ENCODE results near the gene RAB3A. TPM values are rescaled to one million over a fixed set of nuclear protein-coding genes. Genes with fewer than 3 reads are reported as not detected.

Gene RAB3A
- total RNA-seq, 1 experiment from 2014 or later = 6.7 TPM

DNA sequence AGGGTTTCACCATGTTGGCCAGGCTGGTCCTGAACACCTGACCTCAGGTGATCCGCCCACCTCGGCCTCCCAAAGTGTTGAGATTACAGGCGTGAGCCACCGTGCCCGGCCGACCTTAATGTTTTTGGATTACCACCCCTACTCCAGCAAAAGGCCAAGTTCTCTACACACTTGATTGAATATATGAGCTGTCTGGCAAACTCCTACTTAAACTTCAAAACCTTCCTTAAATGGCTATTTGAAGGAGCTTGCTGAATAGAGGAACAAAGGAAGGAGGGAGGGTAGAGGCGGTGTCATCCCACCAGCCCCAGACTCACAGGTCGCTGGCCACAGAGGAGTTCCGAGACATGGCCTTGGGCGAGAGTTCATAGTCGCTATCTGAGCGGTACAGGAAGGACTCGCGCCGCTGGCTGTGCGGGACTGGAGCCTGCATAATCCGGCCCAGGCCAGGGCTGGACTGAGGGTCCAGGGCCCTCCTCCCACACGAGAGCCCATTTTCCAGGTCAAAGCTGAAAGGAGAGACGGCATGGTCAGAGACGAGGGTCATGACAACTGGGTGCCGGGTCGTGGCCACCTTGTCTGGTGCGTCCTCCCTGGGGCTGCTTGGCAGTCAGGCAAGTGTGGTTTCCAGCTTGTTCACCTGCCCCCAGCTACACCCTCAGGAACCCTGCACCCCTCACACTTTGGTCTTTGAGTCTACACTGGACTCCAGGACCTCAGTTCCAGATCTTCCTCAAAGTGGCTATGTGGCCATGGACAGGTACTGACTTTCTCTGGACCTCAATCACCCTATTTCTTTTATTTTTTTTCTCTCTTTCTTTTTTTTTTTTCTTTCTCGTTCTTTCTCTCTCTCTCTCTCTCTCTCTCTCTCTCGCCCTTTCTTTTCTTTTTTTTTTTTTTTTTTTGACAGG lies 18.2 kb upstream of the RAB3A start:
- H3F3A ChIP-seq (ENCODE audit: low read length, unreplicated experiment) = no peaks in the 10 kb centered on the region
- ChIA-PET CTCF (interaction anchor here (0.6 kb wide), 1 partner anchor 14 kb away, joined by 5 read pairs; no protein-coding TSS in a partner anchor), POLR2A (ENCODE audit: unreplicated experiment) (interaction anchor here (0.7 kb wide), 1 partner anchor 192 kb away, joined by 9 read pairs; no protein-coding TSS in a partner anchor)
- peaks cover 8% of the 10 kb centered on the region; the same call in 1 of the 2 replicates for H3K4me1 ChIP-seq (ENCODE audit: insufficient read depth, low read length)
- intact Hi-C loops (cut with micrococcal nuclease) = no loop called here
- no peak overlapping the region for H3K4me2 ChIP-seq (ENCODE audit: low read length)
- no peak overlapping the region for H3K9ac ChIP-seq (ENCODE audit: low read length)
- BruUV-seq (replicated peaks) = no TSS peak
- no peaks in the 10 kb centered on the region for H3K9me2 ChIP-seq (replicated peaks; ENCODE audit: low read length)
- H3K79me2 ChIP-seq (ENCODE audit: low read length) = no peaks in the 10 kb centered on the region
- no peaks in the 10 kb centered on the region for H3K9me3 ChIP-seq (ENCODE audit: low read length)
- no peak overlapping the region for H3K27ac ChIP-seq (ENCODE audit: low read length)
- TF ChIP-seq EZH2phosphoT487 (IDR thresholded peaks at IDR 0.05; ENCODE audit: borderline replicate concordance, low read length) = no peak
- H4K20me1 ChIP-seq (ENCODE audit: low read length) = no peaks in the 10 kb centered on the region
- DNase-seq (no peak), ATAC-seq (no peak)
- H3K4me3 ChIP-seq (ENCODE audit: low read length) = no peak overlapping the region
- H2AFZ ChIP-seq (ENCODE audit: low read length) = no peak overlapping the region
- H3K27me3 ChIP-seq (ENCODE audit: low read length) = peaks cover 9% of the 10 kb centered on the region
- H3K36me3 ChIP-seq (ENCODE audit: low read depth, low read length) = no peaks in the 10 kb centered on the region

- H3K36me3 ChIP-seq (ENCODE audit: low read depth, low read length) = no peaks in the 10 kb centered on the region
- no peaks in the 10 kb centered on the region for H3K9me3 ChIP-seq (ENCODE audit: low read length)
- H2AFZ ChIP-seq (ENCODE audit: low read length) = no peak overlapping the region
- no TSS peak for BruUV-seq (replicated peaks)
- H3F3A ChIP-seq (ENCODE audit: low read length, unreplicated experiment) = no peaks in the 10 kb centered on the region
- ATAC-seq (no peak), DNase-seq (no peak)
- H3K4me3 ChIP-seq (ENCODE audit: low read length) = no peak overlapping the region
- H3K9ac ChIP-seq (ENCODE audit: low read length) = no peak overlapping the region
- H4K20me1 ChIP-seq (ENCODE audit: low read length) = no peaks in the 10 kb centered on the region
- H3K79me2 ChIP-seq (ENCODE audit: low read length) = no peaks in the 10 kb centered on the region
- POLR2A ChIA-PET (ENCODE audit: unreplicated experiment) = no interaction called here
- no peaks in the 10 kb centered on the region for H3K9me2 ChIP-seq (replicated peaks; ENCODE audit: low read length)
- no peak overlapping the region for H3K4me2 ChIP-seq (ENCODE audit: low read length)
- H3K4me1 ChIP-seq (ENCODE audit: insufficient read depth, low read length) = peaks cover 8% of the 10 kb centered on the region; the same call in 1 of the 2 replicates
- CTCF ChIA-PET = no interaction called here
- peaks cover 9% of the 10 kb centered on the region for H3K27me3 ChIP-seq (ENCODE audit: low read length)
- H3K27ac ChIP-seq (ENCODE audit: low read length) = no peak overlapping the region
- intact Hi-C loops (cut with micrococcal nuclease) = no loop called here
- TF ChIP-seq CTCF (conservative IDR thresholded peaks at IDR 0.05; ENCODE audit: low read depth, low read length) (no peak), EZH2phosphoT487 (IDR thresholded peaks at IDR 0.05; ENCODE audit: borderline replicate concordance, low read length) (no peak), EZH2 (IDR thresholded peaks at IDR 0.05; ENCODE audit: low read length, unreplicated experiment) (no peak)
Measured at GRCh38 chr19:18220632-18221275, 16.9 kb upstream of the RAB3A start.

DNA sequence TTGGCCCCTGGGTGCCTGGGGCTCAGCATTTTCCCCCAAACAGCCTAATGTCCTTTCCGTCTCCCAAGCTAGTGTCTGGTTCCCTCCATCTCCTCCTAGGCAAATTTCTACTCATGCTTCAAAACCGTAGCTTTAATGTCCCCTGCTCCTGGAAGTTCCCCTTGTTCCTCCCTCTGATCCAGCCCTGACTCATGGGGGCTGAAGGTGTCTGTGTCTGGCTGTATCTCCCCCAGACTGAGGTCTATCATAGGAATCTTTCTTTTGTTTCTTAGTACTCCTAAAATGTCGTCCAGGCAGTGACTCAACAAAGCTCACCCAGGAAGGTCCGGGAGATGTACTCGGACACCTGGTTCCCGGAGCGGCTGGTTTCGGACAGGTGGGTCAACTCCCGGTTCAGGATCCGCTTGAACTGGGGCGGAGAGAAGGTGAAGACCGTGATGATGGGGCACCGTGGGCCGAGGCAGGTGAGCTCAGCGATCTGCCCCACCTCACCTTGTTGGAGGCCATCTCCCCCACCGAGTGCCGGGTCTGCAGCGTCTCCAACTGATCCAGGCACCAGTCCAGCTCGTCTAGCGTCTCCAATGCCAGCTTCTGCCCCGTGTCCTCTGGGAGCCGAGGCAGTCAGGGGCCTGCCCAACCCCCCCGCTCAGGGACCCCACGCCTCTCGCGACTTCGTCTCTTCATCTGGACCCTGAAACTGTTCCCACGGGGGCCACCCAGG lies 16.2 kb upstream of the RAB3A start:
- BruUV-seq (replicated peaks) = no TSS peak
- H3K4me1 ChIP-seq (ENCODE audit: insufficient read depth, low read length) = peaks cover 7% of the 10 kb centered on the region
- TF ChIP-seq EZH2 (IDR thresholded peaks at IDR 0.05; ENCODE audit: low read length, unreplicated experiment) (no peak), EZH2phosphoT487 (IDR thresholded peaks at IDR 0.05; ENCODE audit: borderline replicate concordance, low read length) (no peak), CTCF (conservative IDR thresholded peaks at IDR 0.05; ENCODE audit: low read depth, low read length) (no peak)
- ChIA-PET CTCF (interaction anchor here (0.6 kb wide), 1 partner anchor 13 kb away, joined by 3 read pairs; no protein-coding TSS in a partner anchor), POLR2A (ENCODE audit: unreplicated experiment) (no interaction called here)
- H3K27ac ChIP-seq (ENCODE audit: low read length) = no peak overlapping the region
- no peaks in the 10 kb centered on the region for H3K9me3 ChIP-seq (ENCODE audit: low read length)
- H3K4me3 ChIP-seq (ENCODE audit: low read length) = no peak overlapping the region
- no peaks in the 10 kb centered on the region for H3K9me2 ChIP-seq (replicated peaks; ENCODE audit: low read length)
- H4K20me1 ChIP-seq (ENCODE audit: low read length) = no peaks in the 10 kb centered on the region
- no peaks in the 10 kb centered on the region for H3K36me3 ChIP-seq (ENCODE audit: low read depth, low read length)
- H3K4me2 ChIP-seq (ENCODE audit: low read length) = no peak overlapping the region
- DNase-seq (no peak), ATAC-seq (no peak)
- H3F3A ChIP-seq (ENCODE audit: low read length, unreplicated experiment) = no peaks in the 10 kb centered on the region
- H3K79me2 ChIP-seq (ENCODE audit: low read length) = no peaks in the 10 kb centered on the region
- peaks cover 2% of the 10 kb centered on the region; the same call in 1 of the 2 replicates for H3K27me3 ChIP-seq (ENCODE audit: low read length)
- no peak overlapping the region for H2AFZ ChIP-seq (ENCODE audit: low read length)
- H3K9ac ChIP-seq (ENCODE audit: low read length) = no peak overlapping the region
- intact Hi-C loops (cut with micrococcal nuclease) = no loop called here
